ENCODE results near the gene KCP. TPM values are rescaled to one million over a fixed set of nuclear protein-coding genes. Genes with fewer than 3 reads are reported as not detected.

KCP gene
- polyA plus RNA-seq, 1 donor, result 1.9 TPM

GRCh38 chr7:128906766-128907559 lies 3.5 kb downstream of the KCP start:
- no peak for DNase-seq (ENCODE audit: low read depth)

- DNase-seq (ENCODE audit: low read depth), result no peak
Measured at GRCh38 chr7:128906001-128906765, 4.3 kb downstream of the KCP start.

GRCh38 chr7:128904381-128905197 lies 5.9 kb downstream of the KCP start:
- no peak for DNase-seq (ENCODE audit: low read depth)

GRCh38 chr7:128903621-128904361 lies 6.7 kb downstream of the KCP start:
- DNase-seq (ENCODE audit: low read depth), result no peak

DNA sequence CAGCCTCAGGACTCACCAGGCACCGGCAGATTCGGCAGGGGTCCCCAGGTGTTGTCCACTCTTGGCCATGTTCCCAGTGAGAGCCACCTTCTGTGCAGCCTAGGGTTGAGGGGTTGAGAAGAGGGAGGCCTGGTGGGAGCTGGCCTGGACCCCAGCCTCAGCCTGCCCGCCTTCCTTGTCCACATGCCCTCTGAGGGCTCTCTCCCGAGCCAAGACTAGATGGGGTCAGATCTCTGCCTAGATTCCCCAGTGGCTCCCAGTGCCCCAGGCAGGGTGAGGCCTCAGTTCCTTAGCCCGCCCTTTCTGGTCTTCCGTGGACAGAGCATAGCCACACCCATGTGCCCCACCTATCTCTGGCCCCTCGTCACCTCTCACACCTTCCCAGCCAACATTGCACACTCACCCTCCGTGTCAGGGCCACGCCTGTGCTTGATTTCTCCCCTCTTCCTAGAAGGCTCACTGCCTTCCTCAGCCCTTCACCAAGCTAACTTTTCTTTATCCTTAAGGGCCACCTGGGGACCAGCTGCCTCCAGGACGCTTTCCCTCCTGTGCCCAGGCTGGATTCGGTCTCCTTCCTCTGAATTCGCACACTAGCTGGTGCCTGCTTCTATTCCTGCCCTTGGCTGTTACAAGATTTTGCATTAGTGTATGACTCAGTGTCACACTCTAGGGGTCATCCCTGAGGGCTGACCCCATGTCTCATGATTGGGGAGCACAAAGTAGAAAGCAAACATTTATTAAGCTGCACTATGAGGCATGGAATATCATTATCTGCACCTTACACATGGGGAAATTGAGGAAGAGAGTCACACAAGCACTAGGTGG lies 7.5 kb downstream of the KCP start:
- no peak for DNase-seq (ENCODE audit: low read depth)

GRCh38 chr7:128900237-128900636 lies 10.3 kb downstream of the KCP start:
- DNase-seq (ENCODE audit: low read depth), result no peak

GRCh38 chr7:128899392-128899791 lies 11.1 kb downstream of the KCP start:
- no peak for DNase-seq (ENCODE audit: low read depth)

GRCh38 chr7:128895320-128895719 lies 15.2 kb downstream of the KCP start:
- DNase-seq (ENCODE audit: low read depth), result no peak

DNA sequence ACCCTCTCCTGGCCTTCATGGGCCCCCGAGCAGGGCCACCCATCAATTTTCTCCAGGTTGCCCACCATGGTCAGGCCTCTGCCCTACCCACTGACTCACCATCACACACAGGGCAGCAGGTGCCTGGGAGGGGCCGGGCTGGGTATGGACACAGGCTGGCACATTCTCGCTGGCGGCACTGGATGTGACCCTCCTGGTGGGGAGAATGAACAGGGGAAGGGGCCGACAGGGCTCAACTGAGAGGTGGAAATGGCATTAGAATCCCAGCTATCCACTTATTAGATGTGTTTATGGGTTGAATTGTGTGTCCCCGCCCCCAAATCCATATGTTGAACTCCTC lies 16.4 kb downstream of the KCP start:
- DNase-seq (ENCODE audit: low read depth), result no peak

GRCh38 chr7:128893251-128894100 lies 17.0 kb downstream of the KCP start:
- DNase-seq (ENCODE audit: low read depth), result no peak

GRCh38 chr7:128892521-128893250 lies 17.8 kb downstream of the KCP start:
- DNase-seq (ENCODE audit: low read depth), result no peak

- no peak for DNase-seq (ENCODE audit: low read depth)
Measured at GRCh38 chr7:128891942-128892269, 18.6 kb downstream of the KCP start.

DNA sequence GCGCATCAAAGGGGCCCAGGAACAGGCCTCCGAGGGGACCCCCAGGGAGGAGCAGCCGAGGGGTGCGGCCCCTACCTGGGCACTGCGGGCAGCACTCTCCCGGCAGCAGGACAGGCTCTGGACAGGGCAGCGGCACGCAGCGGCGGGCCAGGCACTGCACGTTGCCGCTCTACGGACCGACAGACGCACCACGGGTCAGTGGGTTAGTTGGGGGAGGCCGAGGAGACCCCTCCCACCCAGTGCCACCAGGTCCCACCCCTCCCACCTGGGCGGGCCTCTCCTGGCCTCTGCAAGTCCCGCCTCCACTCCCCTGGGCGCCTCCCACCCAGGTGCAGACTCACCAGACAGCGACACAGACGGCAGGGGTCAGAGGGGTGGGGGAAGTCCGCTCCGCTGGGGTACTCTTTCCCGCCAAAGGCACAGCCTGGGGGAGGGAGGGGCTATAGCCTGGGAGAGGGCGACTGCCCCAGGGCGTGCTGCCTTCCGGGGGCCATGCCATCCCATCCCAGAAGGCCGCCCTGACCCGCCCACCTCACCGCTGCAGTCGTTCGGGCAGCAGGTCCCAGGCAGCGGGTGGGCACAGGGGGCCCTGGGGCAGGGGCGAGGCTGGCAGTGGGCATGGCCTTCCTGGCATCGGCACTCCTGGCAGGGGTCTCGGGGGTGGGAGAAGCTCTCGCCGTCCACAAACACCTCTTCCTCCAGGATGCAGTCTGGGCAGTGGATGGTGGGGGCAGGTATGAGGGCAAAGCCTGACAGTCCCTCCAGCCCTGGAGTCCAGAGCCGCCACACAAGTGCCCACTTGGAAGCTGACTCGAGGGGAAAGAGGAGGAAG lies 19.2 kb downstream of the KCP start:
- DNase-seq (ENCODE audit: low read depth), result no peak

DNA sequence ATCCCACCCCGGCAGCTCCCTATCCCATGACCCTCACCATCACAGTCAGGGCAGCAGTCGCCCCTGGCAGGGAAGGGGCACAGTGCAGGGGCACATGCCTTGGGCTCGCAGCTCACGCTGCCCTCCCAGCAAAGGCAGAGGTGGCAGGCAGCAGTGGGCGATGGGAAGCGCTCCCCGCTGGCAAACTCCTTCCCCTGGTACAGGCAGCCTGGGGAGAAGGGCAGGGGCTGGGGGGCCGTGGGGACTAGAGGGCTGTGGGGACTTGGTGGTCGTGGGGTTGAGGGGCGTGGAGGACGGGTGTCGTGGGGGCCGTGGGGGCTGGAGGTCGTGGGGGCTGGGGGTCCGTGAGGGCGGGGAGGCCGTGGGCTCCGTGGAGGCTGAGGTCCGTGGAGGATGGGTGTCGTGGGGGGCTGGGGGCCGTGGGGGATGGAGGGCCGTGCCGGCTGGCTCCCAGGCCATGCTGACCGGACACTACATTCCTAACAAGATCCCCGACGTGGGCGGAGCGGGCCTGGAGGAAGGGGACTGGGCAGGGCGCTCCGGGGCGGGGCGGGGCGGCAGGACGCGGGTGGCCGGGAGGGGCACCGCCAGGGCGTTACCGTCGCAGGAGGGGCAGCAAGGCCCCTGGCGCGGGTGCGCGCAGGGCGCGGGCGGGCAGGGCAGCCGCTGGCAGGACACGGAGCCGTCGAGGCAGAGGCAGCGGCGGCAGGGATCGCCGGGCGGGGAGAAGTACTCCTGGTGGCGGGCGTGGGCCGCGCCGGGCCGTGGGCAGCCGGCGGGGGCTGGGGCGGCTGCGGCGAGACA lies 20.0 kb downstream of the KCP start:
- DNase-seq (ENCODE audit: low read depth), result no peak

GRCh38 chr7:128889121-128889520 lies 21.4 kb downstream of the KCP start:
- no peak for DNase-seq (ENCODE audit: low read depth)

DNA sequence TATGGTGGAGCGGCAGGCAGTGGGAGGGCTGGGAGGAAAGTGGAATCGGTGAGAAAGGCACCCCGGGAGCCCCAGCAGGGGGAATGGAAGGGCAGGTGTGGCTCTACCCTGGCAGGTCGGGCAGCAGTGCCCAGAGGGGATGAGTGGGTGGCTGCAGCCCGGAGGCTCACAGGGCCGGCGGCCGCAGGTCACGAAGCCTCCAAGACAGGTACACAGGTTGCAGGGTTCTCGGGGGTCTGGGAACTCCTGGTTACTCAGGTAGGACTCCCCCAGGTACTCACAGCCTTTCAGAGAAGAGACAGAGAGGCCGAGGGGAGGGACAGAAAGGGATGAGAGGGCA lies 21.8 kb downstream of the KCP start:
- DNase-seq (ENCODE audit: low read depth), result no peak

DNA sequence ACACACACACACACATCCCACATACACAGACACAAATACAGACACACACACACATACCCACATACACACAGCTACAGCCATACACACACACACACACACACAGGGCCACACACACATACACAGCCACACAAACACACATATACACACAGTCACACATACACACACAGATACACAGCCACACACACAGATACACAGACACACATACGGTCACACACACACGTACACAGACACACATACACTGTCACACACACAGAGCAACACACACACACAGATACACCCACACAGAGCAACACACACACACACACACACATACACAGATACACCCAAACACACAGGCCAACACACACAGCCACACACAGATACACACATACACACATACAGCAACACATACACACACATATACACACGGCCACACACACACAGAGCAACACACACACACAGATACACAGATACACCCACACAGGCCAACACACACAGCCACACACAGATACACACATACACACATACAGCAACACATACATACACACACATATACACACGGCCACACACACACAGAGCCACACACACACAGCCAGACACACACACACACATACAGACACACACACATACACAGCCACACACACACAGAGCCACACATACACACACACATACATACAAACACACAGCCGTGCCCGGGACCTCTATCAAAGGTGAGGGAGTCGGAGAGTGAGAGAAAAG lies 22.3 kb downstream of the KCP start:
- no peak for DNase-seq (ENCODE audit: low read depth)
